Limb (tissue), 2 donors: ENCODE results near the gene NUTF2.

Experiments
- DNase-seq, 2 donors: peaks; one replicate each; pipeline ENCODE4 v3.0.0-alpha.2; 2016; ENCODE audit errors: extremely low spot score in 2 of 2

The NUTF2 gene

GRCh38 chr16:67919622-67920221, 73.0 kb downstream of the NUTF2 start:
- DNase-seq, result no peak
